ENCODE results near the gene CD79B. TPM values are rescaled to one million over a fixed set of nuclear protein-coding genes. Genes with fewer than 3 reads are reported as not detected.

CD79B gene
- total and polyA plus RNA-seq, 2 of the 13 experiments (the other 11 are each of a cell fraction or from before 2014, with no cell fraction given) = not detected

DNA sequence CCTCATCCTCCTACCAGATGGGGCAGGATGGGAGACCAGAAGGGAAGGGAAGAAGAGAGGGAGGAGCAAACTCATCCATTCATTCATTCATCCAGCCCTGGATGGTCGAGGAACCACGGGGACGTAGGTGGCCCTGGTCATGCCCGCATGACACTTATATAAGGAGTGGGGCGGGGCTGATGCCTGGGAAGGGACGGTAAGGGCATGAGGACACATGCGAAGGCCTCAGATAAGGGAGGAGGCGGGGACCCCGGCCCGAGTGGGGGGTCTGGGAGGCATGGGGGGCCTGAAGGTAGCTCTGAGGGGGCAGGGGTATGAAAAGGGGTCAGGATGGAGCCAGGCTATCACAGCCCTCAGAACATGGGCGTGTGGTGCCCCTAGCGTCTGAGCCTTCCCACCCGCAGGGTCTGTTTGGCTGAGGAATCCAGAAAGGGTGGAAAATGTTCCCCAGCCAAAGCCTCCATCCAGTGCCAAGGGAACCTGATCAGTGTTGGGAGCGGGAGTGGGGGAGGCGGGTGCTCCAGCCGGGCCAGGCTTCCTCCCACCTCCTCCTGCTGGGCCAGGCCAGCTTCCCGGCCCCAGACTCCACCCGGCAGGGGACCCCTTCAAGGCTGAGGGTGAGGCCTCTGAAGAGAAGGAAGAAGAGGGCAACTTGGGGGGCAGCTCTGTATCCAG lies 17.6 kb upstream of the CD79B start (continued):
- no peak for TF ChIP-seq CREB1 (IDR thresholded peaks at IDR 0.05)
- no peak for TF ChIP-seq CREB1 (CRISPR knock-in tag; IDR thresholded peaks at IDR 0.05)
- TF ChIP-seq ZBTB42 (CRISPR knock-in tag; IDR thresholded peaks at IDR 0.05) = no peak
- no peak for TF ChIP-seq ZC3H13 (CRISPR knock-in tag; IDR thresholded peaks at IDR 0.05)

DNA sequence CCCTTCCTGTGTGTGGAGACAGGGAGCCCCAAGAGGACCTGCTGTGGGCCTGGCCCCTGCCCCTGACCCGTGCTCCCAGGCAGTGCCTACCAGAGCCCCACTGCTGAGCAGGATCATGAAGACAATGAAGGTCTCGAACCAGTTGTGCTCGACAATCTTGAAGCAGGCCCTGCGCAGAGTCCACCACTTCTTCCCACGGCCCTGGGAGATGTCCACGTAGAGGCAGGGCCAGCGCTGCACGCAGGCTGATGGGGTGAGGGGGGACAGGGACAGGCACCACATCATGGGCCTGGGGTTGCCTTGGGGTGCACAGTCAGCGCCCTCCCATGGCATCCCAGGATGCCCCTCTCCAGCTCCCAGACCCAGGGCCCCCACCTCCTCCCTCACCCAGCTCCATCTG lies 16.4 kb upstream of the CD79B start:
- in situ Hi-C loops (cut with HindIII; ENCODE audit: extremely low pct_ligation_motif_present, low pct_unique_long_range_greater_than_20kb) = loop anchor here (5.0 kb wide), 1 partner anchor 36 kb away; the partner anchor contains the start of gene CSHL1
- Histone ChIP-seq H2AFZ (ENCODE audit: low read length) (no peak overlapping the region), H3K36me3 (replicated peaks in 1 of 2; ENCODE audit: control insufficient read depth in 1 of 2, insufficient read depth in 2 of 2, low read length in 2 of 2) (no peaks in the 10 kb centered on the region), H3K27ac (ENCODE audit: extremely low read length, insufficient read depth, low read length) (no peak overlapping the region), H3K9ac (ENCODE audit: insufficient read depth, low read depth, low read length) (no peak overlapping the region), H3K27me3 (ENCODE audit: control insufficient read depth in 1 of 2, insufficient read depth in 2 of 2, low read length in 2 of 2) (peaks cover 24 to 52% of the 10 kb centered on the region in 2 experiments; a peak in 4 of 5 replicates), H4K20me1 (ENCODE audit: insufficient read depth, low read length) (no peaks in the 10 kb centered on the region), H3K9me3 (ENCODE audit: low read length) (no peaks in the 10 kb centered on the region), H3K4me3 (replicated peaks in 1 of 3; ENCODE audit: insufficient read depth in 1 of 3, low read depth in 2 of 3, low read length in 3 of 3) (no peak overlapping the region), H3K79me2 (ENCODE audit: insufficient read depth, low read length) (no peaks in the 10 kb centered on the region), H3K4me2 (ENCODE audit: low read depth, low read length) (no peak overlapping the region), H3K4me1 (ENCODE audit: insufficient read depth, low read length) (peaks cover 26% of the 10 kb centered on the region)
- FAIRE-seq (no peak), DNase-seq (ENCODE audit: low spot score) (no peak), ATAC-seq (no peak)
- ChIA-PET POLR2A (no interaction called here), CTCF (ENCODE audit: low intra/inter-chr PET ratio, low total read pairs) (interaction anchor here (3.4 kb wide), 1 partner anchor 29 kb away, joined by 25 read pairs; the partner anchor contains the start of gene GH1)
- BruUV-seq (replicated peaks) = no TSS peak
- intact Hi-C loops (cut with micrococcal nuclease; ENCODE audit: unreplicated experiment) = no loop called here
- 20% methylated on average over 3 of the region's 9 CpGs for WGBS (ENCODE audit: low lambda C conversion rate)
- TF ChIP-seq NFIB (CRISPR knock-in tag; IDR thresholded peaks at IDR 0.05; ENCODE audit: borderline replicate concordance) (no peak), ZNF33A (CRISPR knock-in tag; IDR thresholded peaks at IDR 0.05; ENCODE audit: borderline replicate concordance) (no peak), ZFP36L2 (CRISPR knock-in tag; IDR thresholded peaks at IDR 0.05) (no peak), ZNF788 (CRISPR knock-in tag; IDR thresholded peaks at IDR 0.05; ENCODE audit: borderline replicate concordance) (no peak), TCF12 (IDR thresholded peaks at IDR 0.05) (no peak), TCF12 (CRISPR knock-in tag; IDR thresholded peaks at IDR 0.05) (no peak), ATRX (CRISPR knock-in tag; IDR thresholded peaks at IDR 0.05; ENCODE audit: borderline replicate concordance) (no peak), ZNF232 (CRISPR knock-in tag; IDR thresholded peaks at IDR 0.05; ENCODE audit: borderline replicate concordance) (no peak), EP300 (IDR thresholded peaks at IDR 0.05; ENCODE audit: low read depth in 2 of 2, low read length in 2 of 2) (no peak), EP300 (CRISPR knock-in tag; IDR thresholded peaks at IDR 0.05; ENCODE audit: borderline replicate concordance) (no peak), KDM5B (CRISPR knock-in tag; IDR thresholded peaks at IDR 0.05; ENCODE audit: borderline replicate concordance) (no peak), ELF1 (CRISPR knock-in tag; IDR thresholded peaks at IDR 0.05) (no peak), ZNF251 (CRISPR knock-in tag; IDR thresholded peaks at IDR 0.05) (no peak), ZNF10 (CRISPR knock-in tag; IDR thresholded peaks at IDR 0.05; ENCODE audit: borderline replicate concordance, low read depth) (no peak)
- TF ChIP-seq, protein P1, sequence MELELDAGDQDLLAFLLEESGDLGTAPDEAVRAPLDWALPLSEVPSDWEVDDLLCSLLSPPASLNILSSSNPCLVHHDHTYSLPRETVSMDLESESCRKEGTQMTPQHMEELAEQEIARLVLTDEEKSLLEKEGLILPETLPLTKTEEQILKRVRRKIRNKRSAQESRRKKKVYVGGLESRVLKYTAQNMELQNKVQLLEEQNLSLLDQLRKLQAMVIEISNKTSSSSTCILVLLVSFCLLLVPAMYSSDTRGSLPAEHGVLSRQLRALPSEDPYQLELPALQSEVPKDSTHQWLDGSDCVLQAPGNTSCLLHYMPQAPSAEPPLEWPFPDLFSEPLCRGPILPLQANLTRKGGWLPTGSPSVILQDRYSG (CRISPR knock-in tag; IDR thresholded peaks at IDR 0.05) = no peak
- TF ChIP-seq, protein P2, sequence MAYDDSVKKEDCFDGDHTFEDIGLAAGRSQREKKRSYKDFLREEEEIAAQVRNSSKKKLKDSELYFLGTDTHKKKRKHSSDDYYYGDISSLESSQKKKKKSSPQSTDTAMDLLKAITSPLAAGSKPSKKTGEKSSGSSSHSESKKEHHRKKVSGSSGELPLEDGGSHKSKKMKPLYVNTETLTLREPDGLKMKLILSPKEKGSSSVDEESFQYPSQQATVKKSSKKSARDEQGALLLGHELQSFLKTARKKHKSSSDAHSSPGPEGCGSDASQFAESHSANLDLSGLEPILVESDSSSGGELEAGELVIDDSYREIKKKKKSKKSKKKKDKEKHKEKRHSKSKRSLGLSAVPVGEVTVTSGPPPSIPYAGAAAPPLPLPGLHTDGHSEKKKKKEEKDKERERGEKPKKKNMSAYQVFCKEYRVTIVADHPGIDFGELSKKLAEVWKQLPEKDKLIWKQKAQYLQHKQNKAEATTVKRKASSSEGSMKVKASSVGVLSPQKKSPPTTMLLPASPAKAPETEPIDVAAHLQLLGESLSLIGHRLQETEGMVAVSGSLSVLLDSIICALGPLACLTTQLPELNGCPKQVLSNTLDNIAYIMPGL (CRISPR knock-in tag; IDR thresholded peaks at IDR 0.05; ENCODE audit: borderline replicate concordance in 1 of 2, low read depth in 1 of 2) = no peak
- TF ChIP-seq, protein P3, sequence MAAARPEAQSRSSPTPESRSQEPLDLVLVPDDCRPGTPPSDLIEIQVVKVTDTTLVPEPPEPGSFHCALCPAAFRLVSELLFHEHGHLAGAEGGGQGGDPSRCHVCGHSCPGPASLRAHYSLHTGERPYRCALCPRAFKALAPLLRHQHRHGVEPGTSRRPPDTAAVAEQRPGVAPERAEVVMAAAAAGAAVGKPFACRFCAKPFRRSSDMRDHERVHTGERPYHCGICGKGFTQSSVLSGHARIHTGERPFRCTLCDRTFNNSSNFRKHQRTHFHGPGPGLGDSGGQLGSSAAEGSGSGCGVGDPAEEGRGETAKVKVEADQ (CRISPR knock-in tag; IDR thresholded peaks at IDR 0.05; ENCODE audit: borderline replicate concordance) = no peak
